NOMO-1 (cell line): ENCODE measurements around the gene VCL.
"Not testable (repeated sequence)": the region's sequence is repeated elsewhere in the genome, so short reads cannot be mapped to it uniquely, and the experiment has no call there.

Experiments used
- DNase-seq, 2 experiments: peaks; one replicate each; lab custom pipeline; 2025; ENCODE audit not compliant: unreplicated experiment in 2 of 2; lab: John Stamatoyannopoulos, UW

Gene VCL

GRCh38 chr10:73971636-73972354, 26.1 kb upstream of the VCL start:
- DNase-seq = no peak

GRCh38 chr10:73973427-73973826, 24.5 kb upstream of the VCL start:
- no peak for DNase-seq

GRCh38 chr10:73974309-73974946, 23.5 kb upstream of the VCL start:
- DNase-seq = peak in 1 of 2 experiments; percentile 43

- no peak for DNase-seq
Measured at GRCh38 chr10:73975388-73975787, 22.5 kb upstream of the VCL start.

GRCh38 chr10:73979141-73979808, 18.6 kb upstream of the VCL start:
- DNase-seq = peak in 1 of 2 experiments; percentile 48

- DNase-seq = peak; percentile 85 to 96
Measured at GRCh38 chr10:73979809-73980433, 18.0 kb upstream of the VCL start.

- no peak for DNase-seq
Measured at GRCh38 chr10:73981812-73982211, 16.1 kb upstream of the VCL start.

- DNase-seq = peak; percentile 31 to 76
Measured at GRCh38 chr10:73983096-73984047, 14.5 kb upstream of the VCL start.

GRCh38 chr10:73989594-73990150, 8.2 kb upstream of the VCL start:
- no peak for DNase-seq

GRCh38 chr10:73991203-73991883, 6.6 kb upstream of the VCL start:
- no peak for DNase-seq

GRCh38 chr10:73991884-73992245, 6.1 kb upstream of the VCL start:
- DNase-seq = peak; percentile 91 to 93

GRCh38 chr10:73992899-73993788, 4.8 kb upstream of the VCL start:
- peak in 1 of 2 experiments; percentile 56 for DNase-seq

- DNase-seq = no peak
Measured at GRCh38 chr10:73995035-73995358, 2.9 kb upstream of the VCL start.

GRCh38 chr10:73997461-73997786, 492 bp upstream of the VCL start:
- peak; percentile 75 to 90 for DNase-seq

- DNase-seq = no peak
Measured at GRCh38 chr10:73998623-73998928, 660 bp downstream of the VCL start.

- DNase-seq = no peak
Measured at GRCh38 chr10:73998929-73999691, 1.2 kb downstream of the VCL start.

GRCh38 chr10:73999703-74000102, 1.8 kb downstream of the VCL start:
- no peak for DNase-seq

GRCh38 chr10:74000244-74000643, 2.3 kb downstream of the VCL start:
- DNase-seq = not testable (repeated sequence)
